ENCODE measurements around the gene CFAP70. TPM values are rescaled to one million over a fixed set of nuclear protein-coding genes. Genes with fewer than 3 reads are reported as not detected.

CFAP70 gene
- 0.10 to 0.18 TPM (median 0.12 TPM) in 5 replicates for total RNA-seq (2022; extraction: Qiagen RNA extraction)

GRCh38 chr10:73358331-73359279 lies at the start of gene CFAP70:
Gene CFAP70, minus strand, starts transcription at chr10:73358864. Its CDS starts 4,068 bp downstream, at chr10:73354796.

GRCh38 chr10:73252445-73253224 lies 106.0 kb downstream of the CFAP70 start, which contains the start of gene MRPS16:
Gene MRPS16, minus strand, starts transcription at chr10:73252644. Its CDS starts 162 bp downstream, at chr10:73252482.

GRCh38 chr10:73246646-73247508 lies 111.8 kb downstream of the CFAP70 start, which contains the start of gene DNAJC9:
Gene DNAJC9, minus strand, starts transcription at chr10:73247255. Its CDS starts 66 bp downstream, at chr10:73247189.

Other genes with a start within 250 kb of the CFAP70 start
- 2.6 to 3.9 TPM (median 3.4 TPM) in 5 replicates for gene NUDT13, start 248.4 kb downstream of the CFAP70 start, total RNA-seq (2022; extraction: Qiagen RNA extraction)
- 25.0 to 31.0 TPM (median 26.6 TPM) in 5 replicates for gene ECD, start 190.9 kb downstream of the CFAP70 start, total RNA-seq (2022; extraction: Qiagen RNA extraction)
- 7.0 to 9.2 TPM (median 7.5 TPM) in 5 replicates for gene FAM149B1, start 190.7 kb downstream of the CFAP70 start, total RNA-seq (2022; extraction: Qiagen RNA extraction)
- 49.0 to 53.3 TPM (median 50.4 TPM) in 5 replicates for gene DNAJC9, start 111.6 kb downstream of the CFAP70 start, total RNA-seq (2022; extraction: Qiagen RNA extraction)
- 120 to 198 TPM (median 179 TPM) in 5 replicates for gene MRPS16, start 106.2 kb downstream of the CFAP70 start, total RNA-seq (2022; extraction: Qiagen RNA extraction)
- 113 to 130 TPM (median 115 TPM) in 5 replicates for gene ANXA7, start 55.2 kb upstream of the CFAP70 start, total RNA-seq (2022; extraction: Qiagen RNA extraction)
- gene MSS51, start 74.7 kb upstream of the CFAP70 start, total RNA-seq (2022; extraction: Qiagen RNA extraction): 0.37 to 0.59 TPM (median 0.48 TPM) in 5 replicates
- 14.4 to 20.8 TPM (median 17.1 TPM) in 5 replicates for gene PPP3CB, start 137.2 kb upstream of the CFAP70 start, total RNA-seq (2022; extraction: Qiagen RNA extraction)
- gene USP54, start 232.5 kb upstream of the CFAP70 start, total RNA-seq (2022; extraction: Qiagen RNA extraction): 8.0 to 13.5 TPM (median 11.1 TPM) in 5 replicates

All from A549 treated with Hydrocortisone at 1 μM for 4 hours (cell line).